ENCODE results near the gene ZNF394. TPM values are rescaled to one million over a fixed set of nuclear protein-coding genes. Genes with fewer than 3 reads are reported as not detected.

Gene ZNF394
- total RNA-seq, 1 donor from 2014 or later, result 16.8 TPM

GRCh38 chr7:99451936-99452335 lies 48.1 kb downstream of the ZNF394 start:
- Histone ChIP-seq H3K79me2 (ENCODE audit: low read depth) (no peaks in the 10 kb centered on the region), H2AFZ (replicated peaks) (no peak overlapping the region), H3K4me3 (no peak overlapping the region), H3K4me2 (no peak overlapping the region), H4K20me1 (ENCODE audit: low read depth) (peaks cover 20% of the 10 kb centered on the region), H3K27ac (no peak overlapping the region), H3F3A (ENCODE audit: low read depth) (peaks cover 9% of the 10 kb centered on the region), H3K27me3 (no peaks in the 10 kb centered on the region), H3K4me1 (no peaks in the 10 kb centered on the region), H3K9me3 (ENCODE audit: low read depth) (no peaks in the 10 kb centered on the region), H3K36me3 (no peaks in the 10 kb centered on the region), H3K9ac (no peak overlapping the region)
- H3K27me3 Mint-ChIP-seq (ENCODE audit: insufficient read depth, low read depth), result peaks cover 3% of the 10 kb centered on the region
- no peaks in the 10 kb centered on the region for H3K9me3 Mint-ChIP-seq
- no peaks in the 10 kb centered on the region for H3K4me1 Mint-ChIP-seq
- no peak overlapping the region for H3K4me3 Mint-ChIP-seq
- no peak overlapping the region for H3K27ac Mint-ChIP-seq
- no peak for TF ChIP-seq CTCF (IDR thresholded peaks at IDR 0.05)
- TF ChIP-seq EZH2 (IDR thresholded peaks at IDR 0.05), result no peak
- no peak for TF ChIP-seq EZH2phosphoT487 (IDR thresholded peaks at IDR 0.05)
- peaks cover 26% of the 10 kb centered on the region for H3K36me3 Mint-ChIP-seq
- no peak for DNase-seq (ENCODE audit: low spot score)

- Mint-ChIP-seq H3K27me3 (ENCODE audit: insufficient read depth, low read depth) (peaks cover 3% of the 10 kb centered on the region), H3K4me3 (no peak overlapping the region), H3K9me3 (no peaks in the 10 kb centered on the region), H3K27ac (no peak overlapping the region), H3K4me1 (no peaks in the 10 kb centered on the region), H3K36me3 (peaks cover 27% of the 10 kb centered on the region)
- Histone ChIP-seq H3K4me1 (no peaks in the 10 kb centered on the region), H3K79me2 (ENCODE audit: low read depth) (no peaks in the 10 kb centered on the region), H3K36me3 (peaks cover 10% of the 10 kb centered on the region), H3K4me3 (no peak overlapping the region), H3F3A (ENCODE audit: low read depth) (peaks cover 5% of the 10 kb centered on the region), H3K27ac (no peak overlapping the region), H3K4me2 (no peak overlapping the region), H2AFZ (replicated peaks) (no peak overlapping the region), H3K27me3 (no peaks in the 10 kb centered on the region), H4K20me1 (ENCODE audit: low read depth) (peaks cover 21% of the 10 kb centered on the region), H3K9me3 (ENCODE audit: low read depth) (no peaks in the 10 kb centered on the region), H3K9ac (no peak overlapping the region)
- no peak for DNase-seq (ENCODE audit: low spot score)
- no peak for TF ChIP-seq CTCF (IDR thresholded peaks at IDR 0.05)
- no peak for TF ChIP-seq EZH2phosphoT487 (IDR thresholded peaks at IDR 0.05)
- no peak for TF ChIP-seq EZH2 (IDR thresholded peaks at IDR 0.05)
Measured at GRCh38 chr7:99449326-99449725, 50.8 kb downstream of the ZNF394 start.

- TF ChIP-seq EZH2 (IDR thresholded peaks at IDR 0.05), result no peak
- no peak for TF ChIP-seq CTCF (IDR thresholded peaks at IDR 0.05)
- TF ChIP-seq EZH2phosphoT487 (IDR thresholded peaks at IDR 0.05), result no peak
- H3K79me2 ChIP-seq (ENCODE audit: low read depth), result peaks cover 2% of the 10 kb centered on the region
- H4K20me1 ChIP-seq (ENCODE audit: low read depth), result peaks cover 26% of the 10 kb centered on the region
- H3K27me3 ChIP-seq, result no peaks in the 10 kb centered on the region
- no peak overlapping the region for H3K4me2 ChIP-seq
- no peak overlapping the region for H3K4me3 Mint-ChIP-seq
- no peak overlapping the region for H3K9ac ChIP-seq
- peaks cover 5% of the 10 kb centered on the region for H3F3A ChIP-seq (ENCODE audit: low read depth)
- peaks cover 26% of the 10 kb centered on the region for H3K36me3 Mint-ChIP-seq
- H3K27ac Mint-ChIP-seq, result no peak overlapping the region
- no peaks in the 10 kb centered on the region for H3K4me1 Mint-ChIP-seq
- no peak overlapping the region for H2AFZ ChIP-seq (replicated peaks)
- H3K9me3 ChIP-seq (ENCODE audit: low read depth), result no peaks in the 10 kb centered on the region
- H3K27me3 Mint-ChIP-seq (ENCODE audit: insufficient read depth, low read depth), result peaks cover 3% of the 10 kb centered on the region
- no peak overlapping the region for H3K27ac ChIP-seq
- H3K36me3 ChIP-seq, result peaks cover 10% of the 10 kb centered on the region
- DNase-seq (ENCODE audit: low spot score), result no peak
- no peaks in the 10 kb centered on the region for H3K9me3 Mint-ChIP-seq
- H3K4me1 ChIP-seq, result no peaks in the 10 kb centered on the region
- no peak overlapping the region for H3K4me3 ChIP-seq
Measured at GRCh38 chr7:99448855-99449254, 51.2 kb downstream of the ZNF394 start.
